ENCODE data around the gene ITPRIPL2.

ITPRIPL2 gene

GRCh38 chr16:19123535-19124178 lies 9.9 kb downstream of the ITPRIPL2 start:
- ATAC-seq: no peak

GRCh38 chr16:19126300-19126699 lies 12.5 kb downstream of the ITPRIPL2 start:
- ATAC-seq: no peak

GRCh38 chr16:19127205-19127604 lies 13.4 kb downstream of the ITPRIPL2 start:
- no peak for ATAC-seq

DNA sequence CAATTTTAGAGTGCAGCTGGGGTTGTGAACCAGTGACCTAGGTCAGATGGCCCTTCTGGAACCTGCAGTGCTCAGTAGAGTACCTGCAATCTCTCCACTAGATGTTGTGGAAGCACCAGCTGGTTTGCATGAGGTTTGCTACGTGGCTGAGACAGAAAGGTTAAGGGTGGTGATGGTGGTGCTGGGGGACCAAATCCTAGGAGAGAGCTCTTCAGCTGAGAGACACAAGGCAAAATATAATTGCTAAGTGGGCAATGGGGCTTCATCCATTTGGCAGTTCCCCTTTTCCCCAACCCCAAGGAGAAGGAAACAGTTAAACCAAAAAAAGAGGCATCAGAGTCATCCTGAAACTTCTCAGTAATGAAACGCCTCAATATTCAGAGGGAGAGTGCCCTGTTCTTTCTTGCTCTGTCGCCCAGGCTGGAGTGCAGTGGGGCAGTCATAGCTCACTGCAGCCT lies 13.9 kb downstream of the ITPRIPL2 start:
- ATAC-seq: no peak

DNA sequence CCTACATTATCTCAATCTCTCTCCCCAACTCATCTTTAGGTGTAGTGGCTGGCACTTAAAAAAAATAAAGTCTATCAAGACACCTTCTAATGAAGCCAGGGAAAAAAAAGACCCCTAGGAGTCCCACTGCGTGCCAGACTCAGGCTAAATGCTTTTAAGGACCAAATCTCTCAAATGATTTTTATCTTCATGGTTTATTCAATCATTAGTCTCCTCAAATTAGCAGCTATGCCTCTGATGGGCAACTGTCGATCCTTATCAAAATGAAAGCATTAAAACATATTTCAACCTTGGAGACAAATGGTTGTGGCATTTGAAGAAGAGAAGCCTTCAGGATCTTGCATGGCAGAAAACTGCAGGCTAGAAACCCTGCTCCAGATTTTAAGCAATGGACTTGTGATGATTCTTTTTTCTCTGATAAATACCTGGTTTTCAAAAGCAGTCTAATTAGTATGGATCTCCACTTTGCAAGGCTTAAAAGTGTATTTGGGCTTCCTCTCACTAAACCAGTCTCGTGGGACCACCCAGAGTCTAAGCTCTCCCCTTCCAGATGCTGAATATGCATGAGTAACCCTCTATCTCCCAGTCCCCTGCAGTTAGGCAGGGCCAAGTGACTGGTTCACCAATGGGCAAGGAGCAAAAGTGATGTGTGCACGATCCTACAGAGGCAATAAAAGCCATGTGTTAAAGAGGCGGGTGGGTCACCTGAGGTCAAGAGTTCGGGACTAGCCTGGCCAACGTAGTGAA lies 14.9 kb downstream of the ITPRIPL2 start:
- no peak for ATAC-seq

DNA sequence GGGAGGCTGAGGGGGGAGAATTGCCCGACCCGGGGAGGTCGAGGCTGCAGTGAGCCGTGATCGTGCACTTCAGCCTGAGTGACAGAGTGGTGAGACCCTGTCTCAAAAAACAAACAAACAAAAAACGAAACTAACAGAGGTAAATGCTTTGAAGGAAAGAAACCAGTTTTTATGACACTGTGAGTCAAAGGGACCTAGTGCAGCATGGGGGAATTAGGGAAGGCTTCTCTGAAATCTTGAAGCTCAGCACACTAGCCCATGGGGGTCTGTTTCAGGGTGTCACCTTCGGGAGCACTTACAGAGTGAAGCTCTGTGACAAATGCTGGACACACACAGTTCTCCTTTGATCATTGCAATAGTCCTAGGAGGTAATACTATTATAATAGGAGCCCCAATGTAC lies 16.6 kb downstream of the ITPRIPL2 start:
- ATAC-seq: no peak

DNA sequence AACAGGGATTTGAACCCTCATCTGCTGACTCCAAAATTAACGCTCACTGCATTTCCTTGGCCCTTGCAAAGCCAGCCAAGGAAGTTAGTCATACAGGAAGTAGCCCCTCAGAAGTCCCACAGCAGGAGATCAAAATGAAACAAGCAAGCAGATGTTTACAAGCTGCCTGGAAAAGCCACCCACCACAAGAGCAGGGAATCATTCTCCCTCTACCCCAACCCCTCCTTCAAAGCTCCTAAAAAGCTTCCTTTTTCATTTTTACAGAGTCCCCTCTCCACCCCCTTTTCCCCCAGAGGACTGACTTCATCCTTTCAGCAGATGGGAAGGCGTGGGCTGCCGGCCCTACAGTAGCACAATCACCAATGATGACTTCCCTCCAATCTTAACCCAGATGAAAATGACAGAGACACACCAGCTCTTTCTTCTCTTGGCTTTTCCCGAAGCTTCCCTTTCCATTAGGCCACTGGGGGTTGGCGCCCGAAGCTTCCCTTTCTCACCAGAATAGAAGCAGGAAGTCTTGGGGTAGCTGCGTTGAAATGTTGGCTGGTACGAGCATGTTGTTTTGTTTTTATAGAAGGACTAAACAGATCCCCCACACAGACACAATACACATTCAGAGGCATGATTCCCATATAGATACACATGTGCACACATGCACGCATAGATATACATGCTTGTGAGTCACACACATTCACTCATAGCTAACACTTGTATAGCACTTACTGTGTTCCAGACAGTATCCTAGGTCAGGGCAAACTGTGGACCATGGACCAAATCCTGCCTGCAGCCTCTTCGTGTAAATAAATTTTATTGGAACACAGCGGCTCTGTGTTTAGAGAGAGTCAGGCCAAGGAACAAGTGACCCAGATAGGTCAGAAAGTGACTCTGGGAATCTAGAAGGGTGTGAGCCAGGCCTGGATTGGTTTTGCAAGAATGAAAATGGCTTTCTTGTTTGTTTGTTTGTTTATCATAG lies 17.4 kb downstream of the ITPRIPL2 start:
- ATAC-seq: no peak

GRCh38 chr16:19131825-19132218 lies 18.1 kb downstream of the ITPRIPL2 start:
- ATAC-seq: no peak

GRCh38 chr16:19132255-19132654 lies 18.5 kb downstream of the ITPRIPL2 start:
- ATAC-seq: no peak

GRCh38 chr16:19132898-19133297 lies 19.1 kb downstream of the ITPRIPL2 start:
- ATAC-seq: no peak

DNA sequence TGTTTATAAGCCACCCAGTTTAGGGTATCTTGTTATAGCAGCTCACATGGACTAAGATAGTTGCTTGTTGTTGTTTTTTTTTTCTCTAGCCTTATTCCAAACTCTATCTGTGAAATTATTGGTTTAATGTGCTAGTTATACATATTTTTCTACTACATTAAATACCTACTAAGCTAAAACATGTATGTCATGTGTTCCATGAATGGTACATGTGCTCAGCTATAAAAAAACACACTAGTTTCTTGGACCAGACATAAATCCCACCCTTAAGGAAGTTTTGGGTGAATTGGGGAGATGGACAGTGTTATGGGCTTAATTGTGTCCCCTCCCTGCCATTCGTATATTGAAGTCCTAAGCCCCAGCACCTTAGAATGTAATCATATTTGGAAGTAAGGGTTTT lies 19.8 kb downstream of the ITPRIPL2 start:
- no peak for ATAC-seq

DNA sequence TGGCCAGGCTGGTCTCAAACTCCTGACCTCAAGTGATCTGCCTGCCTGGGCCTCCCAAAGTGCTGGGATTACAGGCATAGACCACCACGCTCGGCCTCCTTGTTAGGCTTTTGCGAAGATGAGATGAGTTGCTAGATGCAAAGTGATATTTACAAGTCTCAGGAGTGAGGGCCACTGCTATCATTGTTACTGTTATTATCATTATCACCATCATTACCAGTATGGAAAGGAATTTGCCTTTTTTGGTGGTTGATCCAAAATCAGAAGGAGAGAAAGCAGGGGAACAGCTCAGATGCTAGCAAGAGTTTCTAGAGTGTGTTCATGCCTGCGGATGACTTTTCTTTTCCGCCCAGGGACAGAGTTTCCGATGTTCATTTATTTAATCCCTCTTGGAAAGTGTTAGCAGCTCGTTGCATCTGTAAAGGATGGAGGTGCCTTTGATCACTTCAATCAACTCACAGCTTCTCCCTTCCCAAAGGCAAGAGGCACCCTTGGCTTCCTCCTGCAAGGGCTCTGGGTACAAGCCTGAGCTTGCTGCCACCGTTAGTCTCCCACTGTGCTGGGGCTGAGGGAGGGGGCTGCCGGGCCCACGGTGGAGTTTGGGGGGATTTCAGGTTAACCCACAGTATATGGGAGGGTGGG lies 21.6 kb downstream of the ITPRIPL2 start:
- ATAC-seq: no peak

DNA sequence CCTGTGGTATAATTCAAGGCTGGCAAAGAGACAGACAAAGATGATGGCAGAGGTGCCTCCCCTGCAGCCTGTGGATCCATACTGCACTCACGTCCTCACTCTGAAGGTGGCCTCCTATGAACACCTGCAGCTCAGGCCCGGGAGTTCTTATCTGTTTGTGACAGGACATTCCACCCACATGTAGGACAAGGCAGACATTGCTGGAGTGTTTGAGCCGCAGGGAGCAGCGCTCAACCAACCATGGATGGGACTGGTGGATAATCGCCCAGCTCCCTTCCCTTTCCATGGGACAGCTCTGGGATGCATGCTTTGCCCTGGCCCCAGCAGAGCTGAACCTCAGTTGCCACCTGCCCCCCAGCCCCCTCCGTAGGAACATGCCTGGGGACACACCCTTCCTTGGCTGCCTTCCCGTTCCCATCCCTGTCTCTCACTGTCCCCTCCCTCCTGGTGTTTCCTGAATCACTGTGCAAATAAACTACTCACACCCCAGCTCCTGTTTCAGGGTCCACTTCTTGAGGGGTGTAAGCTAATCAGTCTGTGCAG lies 22.2 kb downstream of the ITPRIPL2 start:
- no peak for ATAC-seq

DNA sequence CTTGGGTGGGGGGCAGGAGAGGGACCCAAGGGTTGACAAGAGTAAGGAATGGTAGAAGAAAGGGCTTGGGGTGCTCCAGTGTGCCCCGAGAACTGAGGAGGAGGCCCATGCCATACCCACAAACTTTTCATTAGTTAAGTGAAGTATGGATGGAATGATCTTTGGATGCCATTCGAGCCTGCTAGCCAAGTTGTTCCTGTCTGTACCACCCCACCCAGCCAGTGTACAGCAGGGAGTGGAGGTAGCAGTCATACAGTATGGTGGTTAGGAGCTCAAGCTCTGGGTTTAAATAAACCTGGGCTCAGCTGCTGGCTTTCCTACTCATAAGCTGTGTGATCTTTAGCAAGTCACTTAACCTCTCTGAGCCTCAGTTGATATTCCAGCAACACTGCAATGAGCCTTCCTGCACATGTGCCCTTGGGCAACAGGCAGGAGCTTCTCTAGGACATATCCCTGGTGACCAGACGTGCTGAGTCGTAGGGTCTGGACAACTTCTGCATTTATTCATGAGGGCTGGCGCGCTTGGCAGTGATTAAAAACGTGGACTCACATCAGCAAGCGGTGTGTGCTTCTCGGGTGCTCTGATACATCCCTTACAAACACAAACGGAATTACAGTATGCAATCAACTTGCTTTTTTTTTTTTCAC lies 22.9 kb downstream of the ITPRIPL2 start:
- ATAC-seq: no peak

DNA sequence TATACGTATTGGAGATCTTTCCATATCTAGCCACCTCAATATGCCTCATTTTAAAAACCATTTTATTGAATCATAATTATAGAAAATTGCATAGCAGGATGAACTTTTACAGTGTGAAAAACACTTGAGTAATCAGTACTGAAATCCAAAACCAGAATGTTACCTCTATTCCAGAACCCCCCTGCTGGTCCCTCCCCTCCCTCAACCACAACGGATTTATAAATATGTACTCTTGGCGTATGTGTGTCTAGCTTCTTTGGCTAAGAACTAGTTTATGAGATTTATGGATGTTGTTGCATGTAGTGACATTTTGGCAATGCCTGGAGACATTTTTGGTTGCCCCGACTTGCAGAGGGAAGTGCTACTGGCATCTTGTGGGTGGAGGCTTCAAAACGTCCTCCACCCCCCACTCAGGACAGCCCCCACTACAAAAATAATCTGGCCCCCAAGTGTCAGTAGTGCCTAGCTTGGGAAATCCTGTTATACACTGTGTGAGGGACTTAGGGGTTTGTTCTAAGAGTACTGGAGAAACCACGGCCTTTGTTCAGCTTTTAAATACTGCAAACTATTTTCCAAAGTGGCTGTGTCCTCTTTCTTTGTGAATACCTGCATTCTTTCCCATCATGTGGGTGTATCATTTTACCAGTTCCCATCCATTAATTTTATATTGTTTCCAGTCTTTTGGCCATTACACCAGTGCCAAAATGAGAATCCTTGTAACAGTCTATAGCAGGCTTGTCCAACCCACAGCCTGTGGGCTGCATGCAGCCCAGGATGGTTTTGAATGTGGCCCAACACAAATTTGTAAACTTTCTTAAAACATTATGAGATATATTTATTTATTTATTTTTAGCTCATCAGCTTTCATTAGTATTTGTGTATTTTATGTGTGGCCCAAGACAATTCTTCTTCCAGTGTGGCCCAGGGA lies 23.7 kb downstream of the ITPRIPL2 start:
- no peak for ATAC-seq

DNA sequence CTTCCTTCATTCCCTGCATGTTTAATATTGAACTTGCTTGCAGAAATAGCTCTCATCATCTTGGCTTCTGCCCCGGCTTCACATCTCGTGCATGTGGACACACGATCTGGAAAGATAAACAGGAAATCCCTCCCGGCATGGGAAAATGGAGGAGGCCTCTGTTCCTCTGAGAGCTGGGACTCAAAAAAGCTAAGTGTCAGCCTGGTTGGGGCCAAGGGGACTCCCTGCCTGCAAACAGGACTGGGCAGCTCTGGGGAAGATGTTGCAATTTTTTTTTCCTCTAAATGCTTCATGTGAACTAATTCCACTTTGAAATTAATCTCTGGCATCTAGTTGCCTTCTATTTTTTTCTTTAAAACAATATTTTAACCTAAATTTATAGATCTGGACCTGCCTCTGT lies 24.8 kb downstream of the ITPRIPL2 start:
- ATAC-seq: no peak

- ATAC-seq: no peak
Measured at GRCh38 chr16:19139436-19140091, 25.8 kb downstream of the ITPRIPL2 start.

DNA sequence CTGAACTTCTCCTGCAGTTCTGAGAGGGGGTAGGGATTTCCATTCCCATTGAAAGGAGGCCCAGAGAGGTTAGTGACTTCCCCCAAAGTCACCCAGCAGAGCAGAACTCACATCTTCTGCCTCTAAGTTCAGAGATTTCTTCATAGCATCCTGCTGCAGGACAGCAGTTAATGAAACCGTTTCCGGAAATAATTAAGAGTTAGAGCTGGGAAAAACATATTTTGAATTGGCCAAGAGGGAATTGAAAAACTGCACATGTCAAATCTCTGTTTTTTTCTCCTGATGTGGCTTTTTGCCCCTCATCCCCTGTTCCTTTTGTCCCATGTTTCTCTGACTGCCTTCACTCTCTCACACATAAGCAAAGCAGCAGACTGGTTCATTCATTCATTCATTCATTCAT lies 26.6 kb downstream of the ITPRIPL2 start:
- no peak for ATAC-seq

GRCh38 chr16:19142939-19143598 lies 29.3 kb downstream of the ITPRIPL2 start:
- ATAC-seq: no peak

GRCh38 chr16:19143599-19143956 lies 29.8 kb downstream of the ITPRIPL2 start:
- ATAC-seq: no peak
